HG03575 (cell line): ENCODE data around the gene ZFHX3.
"Not testable (repeated sequence)": the region's sequence is repeated elsewhere in the genome, so short reads cannot be mapped to it uniquely, and the experiment has no call there.

Experiments used
- ATAC-seq: cut with Tn5 transposase; IDR thresholded peaks from one replicate; pipeline ENCODE4 v1.9.1; 2021; ENCODE audit not compliant: unreplicated experiment, insufficient number of reproducible peaks, low FRiP score; ENCODE audit errors: extremely low read depth

The ZFHX3 gene

GRCh38 chr16:72989579-72990551 is 58.1 kb downstream of the ZFHX3 start:
- ATAC-seq: no peak

GRCh38 chr16:72989203-72989578 is 58.7 kb downstream of the ZFHX3 start:
- ATAC-seq: not testable (repeated sequence)

GRCh38 chr16:72988569-72988968 is 59.4 kb downstream of the ZFHX3 start:
- no peak for ATAC-seq

- no peak for ATAC-seq
Measured at GRCh38 chr16:72987480-72987901, 60.4 kb downstream of the ZFHX3 start.

- ATAC-seq: no peak
Measured at GRCh38 chr16:72985995-72986394, 61.9 kb downstream of the ZFHX3 start.

GRCh38 chr16:72985148-72985941 is 62.6 kb downstream of the ZFHX3 start:
- ATAC-seq: no peak

GRCh38 chr16:72983728-72984350 is 64.1 kb downstream of the ZFHX3 start:
- ATAC-seq: no peak

GRCh38 chr16:72983241-72983640 is 64.7 kb downstream of the ZFHX3 start:
- no peak for ATAC-seq

GRCh38 chr16:72979974-72980373 is 68.0 kb downstream of the ZFHX3 start:
- ATAC-seq: no peak

- no peak for ATAC-seq
Measured at GRCh38 chr16:72978212-72978611, 69.7 kb downstream of the ZFHX3 start.

GRCh38 chr16:72977127-72977526 is 70.8 kb downstream of the ZFHX3 start:
- ATAC-seq: no peak

- no peak for ATAC-seq
Measured at GRCh38 chr16:72976438-72977064, 71.4 kb downstream of the ZFHX3 start.

- ATAC-seq: no peak
Measured at GRCh38 chr16:72975809-72976437, 72.0 kb downstream of the ZFHX3 start.

GRCh38 chr16:72974142-72974769 is 73.7 kb downstream of the ZFHX3 start:
- no peak for ATAC-seq

GRCh38 chr16:72972878-72973571 is 74.9 kb downstream of the ZFHX3 start:
- ATAC-seq: no peak

GRCh38 chr16:72971370-72971769 is 76.6 kb downstream of the ZFHX3 start:
- ATAC-seq: no peak

GRCh38 chr16:72970656-72971055 is 77.3 kb downstream of the ZFHX3 start:
- ATAC-seq: no peak

GRCh38 chr16:72969812-72970211 is 78.1 kb downstream of the ZFHX3 start:
- no peak for ATAC-seq
